Breast epithelium (tissue), 4 donors: ENCODE results near the gene MED7. TPM values are rescaled to one million over a fixed set of nuclear protein-coding genes. Genes with fewer than 3 reads are reported as not detected.

Source experiments
- DNase-seq, 2 donors: peaks; one replicate each; pipeline ENCODE4 v3.0.0-alpha.2; 2019; ENCODE audit warnings: low spot score in 2 of 2
- H3K27ac ChIP-seq, 2 donors: fragments of 200-600 bp; sonication (generic) in 1 of 2; one replicate each; pipeline ENCODE4 v1.5.1; 2016 to 2019; ENCODE audit warnings: mild to moderate bottlenecking in 1 of 2
- H3K27me3 ChIP-seq, 2 donors: fragments of 200-600 bp; sonication (generic) in 1 of 2; one replicate each; pipeline versions ENCODE4 v1.5.1 to v1.6.0; 2017 to 2019; ENCODE audit warnings: control low read depth in 1 of 2, mild to moderate bottlenecking in 1 of 2
- H3K36me3 ChIP-seq: fragments of 200-600 bp; one replicate; pipeline ENCODE4 v1.5.1; 2019
- H3K4me1 ChIP-seq, 2 donors: fragments of 200-600 bp; sonication (generic); one replicate each; pipeline ENCODE4 v1.5.1; 2016 to 2019; ENCODE audit warnings: control low read depth in 1 of 2
- H3K4me3 ChIP-seq, 3 donors: fragments of 200-600 bp; sonication (generic); 1 replicate in 2 of 3; 2 replicates in 1 of 3; pipeline ENCODE4 v1.5.1; 2016 to 2019; ENCODE audit warnings: mild to moderate bottlenecking in 3 of 3, moderate library complexity in 2 of 3
- H3K9me3 ChIP-seq, 2 donors: fragments of 200-600 bp; sonication (generic) in 1 of 2; one replicate each; pipeline ENCODE4 v1.5.1; 2016 to 2019; ENCODE audit warnings: control low read depth in 1 of 2
- CTCF ChIP-seq, 3 donors: fragments of 450-650 bp; IDR thresholded peaks; one replicate each; pipeline ENCODE4 v1.5.1; 2016 to 2017; ENCODE audit warnings: antibody characterized with exemption in 3 of 3, mild to moderate bottlenecking in 3 of 3, moderate library complexity in 3 of 3
- POLR2A ChIP-seq: fragments of 450-650 bp; IDR thresholded peaks from one replicate; pipeline ENCODE4 v1.6.1; 2016; ENCODE audit warnings: antibody characterized with exemption, mild to moderate bottlenecking, moderate library complexity
- POLR2AphosphoS5 ChIP-seq, 3 donors: sonication (generic); formaldehyde crosslinking; IDR thresholded peaks; one replicate each; pipeline ENCODE4 v1.6.1; 2017; ENCODE audit warnings: antibody characterized with exemption in 3 of 3
- intact Hi-C: fragments of 100-400 bp; cut with DNase I; formaldehyde crosslinking; loops from one replicate; pipeline ENCODE4 v1.15.1; 2023; ENCODE audit warnings: low total_unique reads
- total RNA-seq, 3 donors: library from RNA; depleted of rRNA; stranded (reverse); fragments of >200 nt; gene quantifications; one replicate each; pipeline ENCODE4 v1.1.0, GENCODE V29; 2016

MED7 gene
- total RNA-seq, 3 donors from 2014 or later: 12.2 to 15.5 (median 14.4) TPM

- Histone ChIP-seq H3K36me3 (no peaks in the 10 kb centered on the region), H3K27me3 (no peaks in the 10 kb centered on the region), H3K27ac (no peak overlapping the region), H3K4me3 (no peak overlapping the region), H3K4me1 (no peaks in the 10 kb centered on the region), H3K9me3 (no peaks in the 10 kb centered on the region)
- intact Hi-C loops: no loop called here
- TF ChIP-seq POLR2AphosphoS5 (IDR thresholded peaks at IDR 0.05): no peak
- TF ChIP-seq POLR2A: no peak
- no peak for TF ChIP-seq CTCF (IDR thresholded peaks at IDR 0.05)
- DNase-seq: no peak
Observed at GRCh38 chr5:157116483-157116954, 26.1 kb downstream of the MED7 start.

GRCh38 chr5:157115502-157115901, 27.2 kb downstream of the MED7 start:
- DNase-seq: no peak
- no peak overlapping the region for H3K27ac ChIP-seq
- no peaks in the 10 kb centered on the region for H3K9me3 ChIP-seq
- H3K27me3 ChIP-seq: no peaks in the 10 kb centered on the region
- no peaks in the 10 kb centered on the region for H3K36me3 ChIP-seq
- no peak overlapping the region for H3K4me3 ChIP-seq
- no peak for TF ChIP-seq CTCF (IDR thresholded peaks at IDR 0.05)
- TF ChIP-seq POLR2A: no peak
- TF ChIP-seq POLR2AphosphoS5 (IDR thresholded peaks at IDR 0.05): no peak
- intact Hi-C loops: no loop called here
- H3K4me1 ChIP-seq: no peaks in the 10 kb centered on the region

GRCh38 chr5:157115012-157115411, 27.7 kb downstream of the MED7 start:
- intact Hi-C loops: no loop called here
- Histone ChIP-seq H3K36me3 (no peaks in the 10 kb centered on the region), H3K4me1 (no peaks in the 10 kb centered on the region), H3K27me3 (no peaks in the 10 kb centered on the region), H3K27ac (no peak overlapping the region), H3K9me3 (no peaks in the 10 kb centered on the region), H3K4me3 (no peak overlapping the region)
- DNase-seq: no peak
- TF ChIP-seq CTCF (IDR thresholded peaks at IDR 0.05) (no peak), POLR2A (no peak), POLR2AphosphoS5 (IDR thresholded peaks at IDR 0.05) (no peak)

- Histone ChIP-seq H3K4me3 (no peak overlapping the region), H3K27ac (no peak overlapping the region), H3K4me1 (no peaks in the 10 kb centered on the region), H3K36me3 (no peaks in the 10 kb centered on the region), H3K27me3 (no peaks in the 10 kb centered on the region), H3K9me3 (no peaks in the 10 kb centered on the region)
- TF ChIP-seq POLR2A (no peak), POLR2AphosphoS5 (IDR thresholded peaks at IDR 0.05) (no peak), CTCF (IDR thresholded peaks at IDR 0.05) (no peak)
- no peak for DNase-seq
- intact Hi-C loops: no loop called here
Observed at GRCh38 chr5:157113002-157113401, 29.7 kb downstream of the MED7 start.

GRCh38 chr5:157109744-157110143, 32.9 kb downstream of the MED7 start:
- no peaks in the 10 kb centered on the region for H3K4me1 ChIP-seq
- H3K36me3 ChIP-seq: no peaks in the 10 kb centered on the region
- no peaks in the 10 kb centered on the region for H3K27me3 ChIP-seq
- no peak overlapping the region for H3K27ac ChIP-seq
- H3K9me3 ChIP-seq: no peaks in the 10 kb centered on the region
- no peak overlapping the region for H3K4me3 ChIP-seq
- TF ChIP-seq POLR2A: no peak
- TF ChIP-seq CTCF (IDR thresholded peaks at IDR 0.05): no peak
- TF ChIP-seq POLR2AphosphoS5 (IDR thresholded peaks at IDR 0.05): no peak
- intact Hi-C loops: no loop called here
- no peak for DNase-seq
